NCI-H2227 treated with DMSO at 0.1 percent for 48 hours (cell line): ENCODE data around the gene GSTT2.
A peak's percentile ranks its signal among the peaks of the same experiment; 100 is the strongest.

ENCODE experiments used
- DNase-seq: peaks from one replicate; lab custom pipeline; 2025; lab: John Stamatoyannopoulos, UW

Gene GSTT2

DNA sequence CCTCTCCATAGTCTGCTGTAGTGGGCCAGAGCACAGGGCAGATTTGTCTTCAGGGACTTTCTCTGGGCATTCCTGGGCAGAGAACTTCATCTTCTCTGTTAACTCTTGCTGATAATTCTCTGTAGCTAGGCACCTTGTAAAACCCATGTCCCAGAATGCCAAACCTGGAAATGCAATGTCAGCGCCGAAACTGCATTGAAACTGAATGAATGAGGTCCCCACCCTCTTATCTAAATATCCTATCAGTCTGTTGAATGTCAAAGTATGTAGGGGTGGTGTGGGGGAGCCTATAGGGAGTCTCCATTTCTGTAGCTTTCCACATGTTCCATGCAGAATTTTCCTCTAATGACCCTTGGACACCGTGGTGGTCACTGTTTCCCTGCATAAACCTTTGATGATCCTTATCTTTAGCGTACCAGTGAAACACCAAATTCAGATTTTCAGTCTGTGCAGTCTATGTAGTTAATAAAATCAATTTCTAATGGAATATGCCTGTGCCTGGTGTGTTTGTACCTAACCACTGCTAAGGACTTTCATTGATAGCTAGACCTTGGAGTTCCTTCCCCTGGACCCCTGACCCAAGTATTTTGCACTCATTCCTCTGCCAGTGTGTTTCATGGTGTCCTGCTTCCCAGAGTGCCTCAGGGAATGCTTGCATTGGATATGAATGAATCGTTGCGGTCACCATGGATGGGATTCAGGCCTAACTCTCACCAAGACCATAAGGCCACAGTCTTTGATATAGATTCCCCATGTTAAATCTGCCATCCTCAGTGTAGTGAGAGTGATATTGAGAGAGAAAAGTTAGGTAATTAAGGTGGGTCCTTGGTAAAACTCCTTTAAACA is 28.7 kb downstream of the GSTT2 start:
- no peak for DNase-seq

DNA sequence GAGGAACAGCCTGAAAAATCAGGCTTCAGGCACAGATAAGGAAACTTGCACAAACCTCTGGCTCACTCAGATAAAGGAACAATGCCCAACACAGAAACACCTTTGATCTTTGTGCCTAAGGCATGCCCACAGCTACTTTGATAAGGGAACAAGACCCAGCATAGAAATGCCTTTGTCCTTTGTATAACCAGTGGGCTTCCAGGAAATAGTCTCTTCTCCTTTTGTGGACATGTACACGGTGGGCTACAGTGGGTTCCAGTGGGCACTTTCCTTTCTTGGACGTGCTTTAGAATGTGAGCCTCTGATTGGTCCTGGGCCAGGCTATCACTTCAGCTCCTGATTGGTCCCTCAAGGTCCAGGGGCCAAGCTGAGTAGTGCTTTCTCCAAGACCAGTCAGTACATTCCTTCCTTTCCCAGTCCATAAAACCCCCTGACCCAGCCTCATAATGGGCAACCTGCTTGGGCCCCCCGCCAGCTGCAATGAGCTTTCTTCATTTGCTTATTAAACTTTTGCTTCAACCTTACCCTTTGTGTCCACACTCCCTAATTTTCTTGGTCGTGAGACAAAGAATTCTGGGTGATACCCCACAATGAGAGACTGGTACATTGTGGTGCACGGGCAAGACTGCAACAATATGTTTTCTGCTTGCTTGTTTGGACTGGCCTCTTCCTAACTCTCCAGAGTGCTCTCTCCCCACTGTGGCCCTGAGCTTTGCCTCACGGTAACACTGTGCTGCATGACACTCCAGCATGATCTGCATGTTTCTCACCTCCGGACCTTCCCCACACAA is 29.5 kb downstream of the GSTT2 start:
- no peak for DNase-seq

DNA sequence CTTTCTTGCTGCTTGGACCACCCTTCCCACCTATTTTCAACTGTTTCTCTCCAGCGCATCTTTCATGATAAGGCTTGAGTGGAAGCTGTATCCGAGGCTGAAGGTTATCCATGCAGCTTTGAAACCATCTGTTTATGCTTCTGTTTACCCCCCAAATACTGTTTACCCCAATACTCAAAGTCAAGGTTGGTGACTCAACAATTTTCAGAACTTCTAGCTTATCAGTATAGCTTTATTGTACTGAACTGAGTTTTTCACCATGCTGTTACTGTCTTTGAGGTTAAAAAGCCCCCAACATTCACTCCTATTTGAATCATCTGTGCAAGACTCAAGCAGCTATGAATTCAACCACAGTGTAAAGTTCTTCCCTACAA is 30.1 kb downstream of the GSTT2 start:
- DNase-seq = no peak

DNA sequence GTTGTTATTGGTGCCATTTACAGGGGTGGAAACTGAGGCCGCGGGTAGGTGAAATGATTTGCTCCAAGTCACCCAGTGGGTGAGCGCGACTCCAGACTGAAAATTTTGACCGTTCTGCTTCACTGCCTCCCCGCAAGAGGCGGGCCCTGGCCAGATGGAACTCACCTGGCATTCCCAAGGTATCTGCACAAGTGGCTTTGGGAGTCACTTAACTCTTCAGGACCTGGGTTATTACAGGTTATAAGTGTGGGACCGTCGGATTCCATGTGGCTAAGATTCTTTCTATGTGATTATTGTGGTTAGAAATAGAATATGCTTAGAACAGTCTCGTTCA is 31.8 kb downstream of the GSTT2 start:
- no peak for DNase-seq

DNA sequence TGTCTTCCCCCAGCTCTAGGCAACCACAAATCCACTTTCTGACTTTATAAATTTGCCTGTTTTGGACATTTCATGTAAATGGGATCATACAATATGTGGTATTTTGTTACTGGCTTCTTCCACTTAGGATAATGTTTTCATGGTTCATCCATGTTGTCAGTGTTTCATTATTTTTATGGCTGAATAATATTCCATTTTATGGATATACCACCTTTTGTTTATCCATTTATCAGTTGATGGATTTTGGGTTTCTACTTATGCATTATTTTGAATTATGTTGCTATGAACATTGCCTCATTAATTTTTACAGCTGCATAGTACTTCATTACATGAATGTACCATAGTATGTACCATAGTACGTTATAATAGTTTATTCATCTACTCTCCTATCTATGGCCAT is 36.2 kb downstream of the GSTT2 start:
- no peak for DNase-seq

DNA sequence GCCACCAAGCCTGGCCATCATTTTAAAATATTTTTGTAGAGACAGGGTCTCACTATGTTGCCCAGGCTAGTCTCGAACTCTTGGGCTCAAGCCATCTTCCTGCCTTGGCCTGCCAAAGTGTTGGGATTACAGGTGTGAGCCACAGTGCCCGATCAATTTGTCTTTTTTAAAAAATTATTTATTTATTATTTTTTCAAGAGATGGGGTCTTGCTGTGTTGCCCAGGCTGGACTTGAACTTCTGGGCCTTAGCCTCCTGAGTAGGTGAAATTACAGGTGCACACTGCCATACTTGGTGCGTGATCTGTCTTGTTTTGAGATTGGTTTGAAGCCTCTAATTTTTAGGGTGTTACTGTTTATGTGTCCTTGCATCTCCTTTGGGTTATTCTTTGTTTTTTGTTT is 41.4 kb downstream of the GSTT2 start:
- DNase-seq = no peak

DNA sequence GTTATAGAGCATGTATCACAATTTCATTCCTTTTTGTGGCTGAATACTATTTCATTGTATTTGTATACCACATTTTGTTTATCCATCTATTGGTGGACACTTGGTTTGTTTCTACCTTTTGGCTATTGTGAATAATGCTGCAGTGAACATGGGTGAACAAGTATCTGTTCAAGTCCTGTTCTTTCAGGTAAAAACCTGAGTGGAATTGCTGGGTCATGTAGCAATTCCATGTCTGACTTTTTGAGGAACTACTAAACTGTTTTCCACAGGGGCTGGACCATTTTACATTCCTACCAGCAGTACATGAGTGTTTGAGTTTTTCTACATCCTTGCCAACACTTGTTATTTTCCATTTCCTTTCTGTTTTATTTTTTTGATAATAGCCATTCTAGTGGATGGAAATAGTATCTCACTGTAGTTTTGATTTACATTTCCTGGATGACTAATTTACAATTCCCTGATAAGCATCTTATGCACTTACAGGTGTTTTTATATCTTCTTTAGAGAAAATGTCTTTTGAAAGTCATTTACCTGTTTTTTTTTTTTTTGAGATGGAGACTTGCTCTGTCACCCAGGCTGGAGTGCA is 43.4 kb downstream of the GSTT2 start:
- DNase-seq = no peak

DNA sequence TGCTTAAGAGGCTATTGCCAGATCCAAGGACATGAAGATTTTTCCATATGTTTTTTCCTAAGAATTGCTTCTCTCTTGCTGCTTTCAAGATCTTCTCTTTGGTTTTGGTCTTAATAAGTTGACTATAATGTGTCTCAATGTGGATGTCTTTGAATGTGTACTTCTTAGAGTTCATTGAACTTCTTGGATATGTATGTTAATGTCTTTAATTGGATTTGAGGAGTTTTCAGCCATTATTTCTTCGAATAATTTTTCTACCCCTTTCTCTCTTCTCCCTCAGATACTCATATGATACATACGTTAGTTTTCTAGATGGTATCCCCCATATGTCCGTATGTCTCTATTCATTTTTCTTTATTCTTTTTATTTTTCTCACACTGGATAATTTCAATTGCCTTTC is 44.4 kb downstream of the GSTT2 start:
- DNase-seq = no peak

DNA sequence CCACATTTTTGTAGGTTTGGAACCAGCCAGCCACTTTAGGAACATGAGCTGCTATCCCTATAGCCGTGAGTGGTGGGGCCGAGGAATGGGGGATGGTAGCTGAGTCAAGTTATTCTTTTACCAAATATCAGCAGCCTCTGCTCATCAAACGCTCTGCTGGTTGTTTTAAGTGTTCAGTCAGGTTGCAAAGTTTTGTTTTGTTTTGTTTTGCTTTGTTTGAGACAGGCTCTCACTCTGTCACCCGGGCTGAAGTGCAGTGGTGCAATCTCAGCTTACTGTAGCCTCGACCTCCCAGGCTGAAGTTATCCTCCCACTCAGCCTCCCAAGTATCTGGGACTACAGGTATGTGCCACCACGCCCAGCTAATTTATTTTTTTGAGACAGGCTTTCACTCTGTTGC is 45.5 kb downstream of the GSTT2 start:
- DNase-seq = no peak

DNA sequence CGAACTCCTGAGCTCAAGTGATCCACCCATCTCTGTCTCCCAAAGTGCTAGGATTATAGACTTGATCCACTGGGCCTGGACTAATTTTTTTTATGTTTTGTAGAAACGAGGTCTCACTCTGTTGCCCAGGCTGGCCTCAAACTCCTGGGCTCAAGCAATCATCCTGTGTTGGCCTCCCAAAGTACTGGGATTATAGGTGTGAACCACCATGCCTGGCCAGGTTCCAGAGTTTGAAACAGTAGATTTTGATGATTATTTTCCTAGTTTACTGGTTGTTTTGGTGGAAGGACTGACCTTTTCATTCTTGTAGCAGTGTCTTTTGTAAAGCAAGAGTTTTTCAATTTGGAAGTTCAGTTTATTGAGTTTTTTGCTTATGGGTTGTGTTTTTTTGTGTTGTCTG is 46.1 kb downstream of the GSTT2 start:
- DNase-seq = no peak

DNA sequence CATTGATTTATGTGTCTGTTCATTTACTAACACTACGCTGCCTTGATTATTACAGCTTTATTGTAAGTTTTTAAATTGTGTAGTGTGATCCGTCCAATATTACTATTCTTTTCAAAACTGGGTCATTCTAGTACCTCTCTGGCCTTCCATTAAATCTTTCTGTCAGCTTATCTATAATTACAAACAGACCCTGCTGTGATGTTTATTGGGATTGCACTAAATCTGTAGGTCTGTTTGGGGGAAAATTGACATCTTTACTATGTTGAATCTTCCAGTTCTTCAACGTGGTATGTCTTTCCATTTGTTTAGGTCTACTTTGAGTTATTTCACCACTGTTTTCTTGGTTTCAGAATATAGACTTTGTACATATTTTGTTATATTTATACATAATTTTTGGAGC is 46.8 kb downstream of the GSTT2 start:
- peak; percentile 59 for DNase-seq

DNA sequence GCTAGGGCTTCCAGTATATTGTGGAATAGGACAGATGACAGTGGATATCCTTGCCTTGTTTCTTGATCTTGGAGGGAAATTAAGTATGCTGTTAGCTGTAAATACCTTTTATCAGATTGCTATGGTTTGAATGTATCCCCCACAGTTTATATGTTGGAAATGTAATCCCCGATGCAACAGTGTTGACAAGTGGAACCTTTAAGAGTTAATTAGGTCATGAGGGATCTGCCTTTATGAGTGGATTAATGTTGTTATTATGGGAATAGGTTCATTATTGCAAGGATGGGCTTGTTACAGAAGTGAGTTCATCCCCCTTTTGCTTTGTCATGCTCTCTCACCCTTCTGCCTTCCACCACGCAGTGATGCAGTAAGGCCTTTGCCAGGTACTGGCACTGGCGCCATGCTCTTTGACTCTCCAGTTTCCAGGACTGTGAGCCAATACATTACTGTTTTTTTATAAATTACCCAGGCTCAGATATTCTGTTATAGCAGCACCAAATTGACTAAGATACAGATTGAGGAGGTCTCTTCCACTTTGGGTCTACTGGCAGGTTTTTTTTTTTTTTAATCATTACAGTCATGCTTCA is 47.5 kb downstream of the GSTT2 start:
- no peak for DNase-seq

DNA sequence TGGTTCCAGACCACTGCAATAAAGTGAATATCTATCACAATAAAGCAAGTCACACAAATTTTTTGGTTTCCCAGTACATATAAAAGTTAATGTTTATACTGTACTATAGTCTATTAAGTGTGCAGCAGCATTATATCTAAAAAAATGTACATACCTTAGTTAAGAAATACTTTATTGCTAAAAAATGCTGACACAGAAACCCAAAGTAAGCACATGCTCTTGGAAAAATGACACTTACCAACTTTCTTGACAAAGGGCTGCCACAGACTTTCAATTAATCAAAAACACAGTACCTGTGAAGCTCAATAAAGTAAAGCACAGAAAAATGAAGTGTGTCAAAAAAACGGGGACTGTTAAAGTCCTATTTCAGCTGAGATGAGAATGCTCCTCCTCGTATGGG is 48.1 kb downstream of the GSTT2 start:
- no peak for DNase-seq

DNA sequence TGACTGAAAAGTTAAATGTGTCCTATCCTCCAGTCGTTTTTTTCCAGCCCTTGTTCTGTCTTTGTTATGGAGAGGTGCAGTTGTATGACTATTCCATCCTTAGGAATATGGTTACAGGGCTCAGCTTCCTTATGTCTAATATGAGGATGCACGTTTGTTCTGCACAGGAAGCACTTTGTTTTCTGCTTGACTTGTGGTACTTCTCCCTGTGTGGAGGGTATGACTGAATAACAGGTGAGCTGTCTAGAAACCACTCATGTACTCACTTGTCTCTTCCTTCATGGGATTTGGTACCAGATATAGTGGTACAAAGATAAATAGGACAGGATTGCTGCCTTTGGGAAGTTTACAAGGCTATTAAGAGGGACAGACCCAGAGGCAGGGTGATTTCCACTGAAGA is 48.6 kb downstream of the GSTT2 start:
- no peak for DNase-seq

DNA sequence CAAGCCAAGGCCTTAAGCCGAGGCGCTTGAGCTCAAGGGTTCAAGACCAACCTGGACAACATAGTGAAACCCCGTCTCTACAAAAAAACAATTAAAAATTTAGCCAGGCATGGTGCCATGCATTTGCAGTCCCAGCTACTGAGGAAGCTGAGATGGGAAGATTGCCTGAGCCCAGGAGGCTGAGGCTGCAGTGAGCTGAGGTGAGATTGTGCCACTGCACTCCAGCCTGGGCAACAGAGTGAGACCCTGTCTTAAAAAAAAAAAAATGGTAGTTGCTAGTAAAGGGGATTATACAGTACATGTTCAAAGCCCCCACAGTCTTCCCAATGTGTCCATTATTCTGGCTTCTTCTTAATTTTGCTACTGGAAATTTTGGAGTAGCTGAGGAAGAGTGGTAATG is 49.4 kb downstream of the GSTT2 start:
- DNase-seq = no peak

DNA sequence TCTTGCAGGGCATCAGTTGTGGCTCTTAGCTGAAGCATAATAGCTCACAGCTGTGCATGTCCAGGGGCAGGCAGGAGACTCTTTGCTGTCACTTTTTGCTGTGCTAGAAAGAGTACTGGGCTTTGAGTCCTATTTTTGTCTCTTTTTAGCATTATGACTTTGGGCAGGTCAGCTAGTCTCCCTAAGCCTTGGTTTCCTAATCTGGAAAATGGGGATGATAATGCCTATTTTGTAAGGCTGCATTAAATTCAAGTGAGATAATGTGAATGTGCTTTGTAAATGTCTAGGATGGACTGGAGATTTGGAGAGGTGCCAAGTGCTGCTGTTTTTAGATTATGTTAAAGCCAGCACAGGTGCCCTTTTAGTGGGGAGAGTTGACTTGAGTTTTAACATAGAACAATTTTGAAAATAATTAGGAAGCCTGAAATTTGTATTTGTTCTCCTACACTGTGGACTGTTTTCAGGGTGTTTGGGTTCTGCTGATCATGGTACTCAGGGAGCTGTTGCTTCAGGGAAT is 50.3 kb downstream of the GSTT2 start:
- DNase-seq = no peak
